NCI-H1092 treated with DMSO at 0.1 percent for 48 hours (cell line): Measurements from ENCODE around the gene BAG1.

Experiments
- DNase-seq: peaks from one replicate; lab custom pipeline; 2025; lab: John Stamatoyannopoulos, UW

BAG1 gene

DNA sequence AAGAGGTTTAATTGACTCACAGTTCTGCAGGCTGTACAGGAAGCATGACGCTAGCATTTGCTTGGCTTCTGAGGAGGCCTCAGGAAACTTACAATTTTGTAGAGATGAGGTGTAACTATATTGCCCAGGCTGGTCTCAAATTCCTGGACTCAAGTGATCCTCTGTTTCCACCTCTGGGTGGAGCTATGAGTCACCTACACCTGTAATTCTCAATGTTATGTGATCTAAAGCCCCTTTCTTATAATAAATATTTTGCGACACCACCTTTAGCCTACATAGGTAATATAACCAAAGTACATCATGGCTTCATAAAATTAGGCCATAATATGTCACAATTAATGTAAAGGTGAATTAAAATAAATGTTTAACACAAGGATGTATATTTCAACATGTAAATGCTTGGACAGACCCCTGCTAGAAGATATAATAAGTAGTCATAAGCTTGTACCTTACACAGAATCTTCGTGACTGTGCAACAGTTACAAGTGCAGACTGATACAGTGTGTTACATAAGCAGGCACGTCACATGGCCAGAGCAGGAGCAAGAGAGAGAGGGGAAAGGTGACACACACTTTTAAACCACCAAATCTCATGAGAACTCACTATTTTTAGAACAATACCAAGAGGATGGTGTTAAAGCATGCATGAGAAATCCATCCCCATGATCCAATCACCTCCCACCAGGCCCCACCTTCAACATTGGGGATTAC lies 54.3 kb downstream of the BAG1 start:
- no peak for DNase-seq

DNA sequence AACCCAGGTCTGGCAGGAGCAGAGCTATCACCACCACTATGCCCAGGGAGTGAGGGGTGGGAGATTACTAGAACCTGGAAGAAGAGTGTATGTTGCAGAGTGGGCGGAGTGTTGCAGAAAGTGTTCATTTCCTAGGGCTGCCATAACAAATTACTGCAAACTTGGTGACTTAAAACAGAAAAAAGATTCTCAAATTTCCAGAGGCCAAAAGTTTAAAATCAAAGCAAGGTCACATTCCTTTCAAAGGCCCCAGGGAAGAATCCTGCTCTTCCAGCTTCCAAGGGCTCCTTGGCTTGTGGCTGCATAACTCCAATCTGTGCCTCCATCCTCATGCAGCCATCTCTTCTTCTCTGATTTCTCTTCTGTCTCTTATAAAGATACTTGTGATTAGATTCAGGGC lies 55.1 kb downstream of the BAG1 start:
- no peak for DNase-seq

DNA sequence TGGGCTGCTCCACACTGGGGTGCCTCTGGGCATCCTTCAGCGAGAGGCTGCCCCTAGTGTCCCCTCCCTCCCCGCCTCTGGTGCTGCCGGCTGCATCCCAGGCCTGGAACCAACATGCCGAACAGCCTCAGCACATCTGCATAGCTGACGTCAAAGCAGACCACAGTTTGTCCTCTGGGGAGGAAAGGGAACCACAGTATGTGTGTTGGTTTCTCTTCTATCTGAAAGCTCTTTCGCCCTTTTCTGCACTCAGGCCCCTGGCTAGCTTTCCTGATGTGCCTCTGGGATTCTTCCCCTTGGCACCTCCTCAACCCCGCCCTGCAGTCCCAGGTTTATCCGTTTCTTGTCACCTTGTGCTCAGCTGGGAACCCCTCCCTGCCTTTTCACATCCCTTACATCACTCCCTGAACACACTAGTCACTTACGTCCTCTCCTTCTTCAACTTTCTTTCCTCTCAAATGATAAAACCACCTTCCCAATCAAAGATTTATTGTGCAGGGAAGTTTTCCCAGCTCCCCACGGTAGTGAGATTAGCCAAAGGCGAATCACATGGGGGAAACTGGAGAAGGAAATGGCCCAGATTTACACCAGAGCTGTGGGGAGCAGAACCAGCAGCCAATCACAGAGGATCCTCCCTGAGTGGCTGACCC lies 61.8 kb downstream of the BAG1 start:
- no peak for DNase-seq
